ENCODE measurements around the gene PPP1R1C.

- no peak for TF ChIP-seq POLR2A (IDR thresholded peaks at IDR 0.05)
- TF ChIP-seq CTCF (IDR thresholded peaks at IDR 0.05) = no peak
Measured at GRCh38 chr2:181973171-181973783, 12.4 kb upstream of the PPP1R1C start.
